IMR-90 (cell line): ENCODE results near the gene ZNF385B. TPM values are rescaled to one million over a fixed set of nuclear protein-coding genes. Genes with fewer than 3 reads are reported as not detected.
"Not testable (repeated sequence)": the region's sequence is repeated elsewhere in the genome, so short reads cannot be mapped to it uniquely, and the experiment has no call there.

Experiments used
- ATAC-seq: fragments of 200-7000 bp; cut with Tn5 transposase; 2 replicates; pipeline ENCODE4 v1.9.1; 2020; ENCODE audit warnings: low read depth, mild to moderate bottlenecking, moderate library complexity
- BruUV-seq: library from RNA; stranded (reverse); fragments of 400-500 nt; replicated peaks from 2 replicates; lab custom pipeline; 2021; lab: Mats Ljungman, UMichigan
- CTCF ChIA-PET: fragments of 300-600 bp; formaldehyde crosslinking; extraction: SDS; loops from one replicate; lab custom pipeline; 2021; ENCODE audit warnings: antibody characterized with exemption; lab: Yijun Ruan, JAX
- POLR2A ChIA-PET: fragments of 300-600 bp; sonication (Branson Sonifier 250); formaldehyde crosslinking; loops from one replicate; lab custom pipeline; 2022; ENCODE audit warnings: antibody characterized with exemption; ENCODE audit not compliant: unreplicated experiment; lab: Charles Lee
- DNase-seq: peaks from one replicate; pipeline ENCODE4 v3.0.0; 2013
- H2AFZ ChIP-seq: replicated peaks from 2 replicates; pipeline ENCODE3; 2013; ENCODE audit warnings: low read length, mild to moderate bottlenecking; ENCODE audit not compliant: poor library complexity
- H2AK5ac ChIP-seq: 2 replicates; pipeline ENCODE4 v1.6.1; 2013; ENCODE audit warnings: low read depth, low read length, inconsistent platforms
- H2AK9ac ChIP-seq: replicated peaks from 2 replicates; pipeline ENCODE3; 2013; ENCODE audit warnings: mild to moderate bottlenecking, low read depth, low read length, moderate library complexity; ENCODE audit not compliant: poor library complexity
- H2BK120ac ChIP-seq: 2 replicates; pipeline ENCODE4 v1.6.1; 2013; ENCODE audit warnings: low read depth, low read length, inconsistent platforms
- H2BK15ac ChIP-seq: 3 replicates; pipeline ENCODE4 v1.6.1; 2013; ENCODE audit warnings: low read depth, low read length, inconsistent platforms
- H2BK20ac ChIP-seq: 2 replicates; pipeline ENCODE4 v1.6.1; 2013; ENCODE audit warnings: low read depth, mild to moderate bottlenecking, inconsistent platforms, low read length, moderate library complexity
- H2BK5ac ChIP-seq: 2 replicates; pipeline ENCODE4 v1.6.1; 2013; ENCODE audit warnings: mild to moderate bottlenecking, low read depth, low read length, inconsistent platforms; ENCODE audit not compliant: poor library complexity, severe bottlenecking
- H3K14ac ChIP-seq: replicated peaks from 2 replicates; pipeline ENCODE4 v1.6.1; 2013; ENCODE audit warnings: low read depth, low read length, inconsistent platforms
- H3K18ac ChIP-seq: 2 replicates; pipeline ENCODE4 v1.6.1; 2013; ENCODE audit warnings: low read depth, low read length, control low read depth
- H3K23ac ChIP-seq: 2 replicates; pipeline ENCODE4 v1.6.1; 2013; ENCODE audit warnings: low read depth, low read length, inconsistent platforms
- H3K27ac ChIP-seq: 2 replicates; pipeline ENCODE4 v1.5.1; 2013; ENCODE audit warnings: mild to moderate bottlenecking, control low read depth, low read length; ENCODE audit not compliant: insufficient read depth
- H3K27me3 ChIP-seq: 2 replicates; pipeline ENCODE4 v1.6.1; 2013; ENCODE audit warnings: low read length; ENCODE audit not compliant: control insufficient read depth, insufficient read depth
- H3K36me3 ChIP-seq: 2 replicates; pipeline ENCODE4 v1.6.1; 2013; ENCODE audit warnings: low read length, mixed read lengths; ENCODE audit not compliant: control insufficient read depth, insufficient read depth
- H3K4ac ChIP-seq: 2 replicates; pipeline ENCODE4 v1.6.1; 2013; ENCODE audit warnings: low read depth, low read length, inconsistent platforms
- H3K4me1 ChIP-seq: 2 replicates; pipeline ENCODE4 v1.6.1; 2013; ENCODE audit warnings: low read length, mixed read lengths; ENCODE audit not compliant: control insufficient read depth, insufficient read depth
- H3K4me2 ChIP-seq: 2 replicates; pipeline ENCODE4 v1.6.1; 2013; ENCODE audit warnings: low read depth, mild to moderate bottlenecking, control low read depth, low read length, moderate library complexity
- H3K4me3 ChIP-seq: 2 replicates; pipeline ENCODE4 v1.5.1; 2013; ENCODE audit warnings: low read depth, mild to moderate bottlenecking, control low read depth, low read length, moderate library complexity; ENCODE audit not compliant: insufficient read depth
- H3K56ac ChIP-seq: 2 replicates; pipeline ENCODE4 v1.6.1; 2013; ENCODE audit warnings: low read length, inconsistent platforms; ENCODE audit not compliant: insufficient read depth; ENCODE audit errors: extremely low read depth
- H3K79me1 ChIP-seq, 2 experiments: 2 replicates each; pipeline ENCODE4 v1.6.1; 2013; ENCODE audit warnings: low read length in 2 of 2, inconsistent platforms in 1 of 2, low read depth in 1 of 2
- H3K9ac ChIP-seq: 2 replicates; pipeline ENCODE4 v1.6.1; 2013; ENCODE audit warnings: low read depth, low read length, control low read depth
- H3K9me1 ChIP-seq: 2 replicates; pipeline ENCODE4 v1.6.1; 2013; ENCODE audit warnings: low read length, inconsistent platforms; ENCODE audit not compliant: insufficient read depth
- H3K9me3 ChIP-seq: 2 replicates; pipeline ENCODE4 v1.6.1; 2013; ENCODE audit warnings: low read length; ENCODE audit not compliant: control insufficient read depth, insufficient read depth
- H4K20me1 ChIP-seq: 2 replicates; pipeline ENCODE4 v1.6.1; 2013; ENCODE audit warnings: low read length, inconsistent platforms; ENCODE audit not compliant: insufficient read depth
- H4K5ac ChIP-seq: 2 replicates; pipeline ENCODE4 v1.6.1; 2013; ENCODE audit warnings: mild to moderate bottlenecking, low read depth, low read length, control low read depth
- H4K8ac ChIP-seq, 2 experiments: 2 replicates each; pipeline ENCODE4 v1.6.1; 2013; ENCODE audit warnings: low read depth in 2 of 2, low read length in 2 of 2, control low read depth in 1 of 2, inconsistent platforms in 1 of 2
- H4K91ac ChIP-seq: 2 replicates; pipeline ENCODE4 v1.6.1; 2013; ENCODE audit warnings: low read depth, low read length, inconsistent platforms; ENCODE audit not compliant: insufficient read depth
- WGBS, 2 experiments: methylation state at CpG; one replicate each; pipeline versions ENCODE4 v1.1.5 to v1.1.7; 2013; ENCODE audit warnings: missing lambda C conversion rate in 2 of 2; ENCODE audit not compliant: insufficient read length in 1 of 2; ENCODE audit errors: extremely low coverage in 2 of 2; 5-methylcytosine and 5-hydroxymethylcytosine counted together
- dilution Hi-C: fragments of 300-500 bp; cut with HindIII; formaldehyde crosslinking; loops from one replicate; pipeline ENCODE4 v1.14.3; 2018; ENCODE audit warnings: low sequenced_read_pairs; ENCODE audit not compliant: unreplicated experiment
- in situ Hi-C: fragments of 300-500 bp; cut with MboI; formaldehyde crosslinking; loops from 3 replicates; pipeline ENCODE4 v1.14.3; 2019; ENCODE audit warnings: low sequenced_read_pairs, inconsistent platforms, mixed read lengths
- intact Hi-C: fragments of 100-400 bp; cut with micrococcal nuclease; formaldehyde crosslinking; loops from 2 replicates; pipeline ENCODE4 v1.10.0; 2022
- polyA plus RNA-seq, 3 experiments: library from polyadenylated mRNA; depleted of rRNA; stranded (reverse); fragments of >200 nt; gene quantifications; 2 replicates each; pipeline ENCODE4 v1.2.3, GENCODE V29; 2012; ENCODE audit warnings: low replicate concordance in 1 of 3
- total RNA-seq: library from RNA; depleted of rRNA; stranded (reverse); fragments of >200 nt; gene quantifications from 2 replicates; pipeline ENCODE4 v1.2.3, GENCODE V29; 2012

Gene ZNF385B
- total and polyA plus RNA-seq, 2 of the 4 experiments (the other 2 are of a cell fraction): not detected

- H3K18ac ChIP-seq, H3K79me1 ChIP-seq, H3K36me3 ChIP-seq, H2BK120ac ChIP-seq, ATAC-seq, H4K5ac ChIP-seq, H3K27me3 ChIP-seq, H2BK15ac ChIP-seq, H3K9me1 ChIP-seq, H3K4ac ChIP-seq, H2BK20ac ChIP-seq, H3K4me1 ChIP-seq, H2AK5ac ChIP-seq, H3K14ac ChIP-seq, dilution Hi-C loops, DNase-seq, H4K91ac ChIP-seq, in situ Hi-C loops, H3K23ac ChIP-seq, BruUV-seq, CTCF ChIA-PET, H3K27ac ChIP-seq, H4K8ac ChIP-seq, H3K56ac ChIP-seq, H2BK5ac ChIP-seq, POLR2A ChIA-PET, H3K9me3 ChIP-seq, H2AFZ ChIP-seq, H3K4me2 ChIP-seq, intact Hi-C loops, H2AK9ac ChIP-seq, H4K20me1 ChIP-seq, H3K4me3 ChIP-seq, H3K9ac ChIP-seq: not testable (repeated sequence)
- no CpG with 5 or more reads among the region's 5 CpGs for WGBS, 2 experiments
Observed at GRCh38 chr2:179629776-179630175, 231.6 kb downstream of the ZNF385B start.
